ENCODE data around the gene CD177.

The CD177 gene

GRCh38 chr19:43310221-43310620 lies 43.3 kb upstream of the CD177 start:
- no peaks in the 10 kb centered on the region for H3K36me3 ChIP-seq (ENCODE audit: low read depth)
- DNase-seq (ENCODE audit: low spot score), result no peak
- H3K27ac ChIP-seq (ENCODE audit: poor library complexity, severe bottlenecking), result no peak overlapping the region
- H3K4me3 ChIP-seq (ENCODE audit: severe bottlenecking), result no peak overlapping the region
- no peak for TF ChIP-seq CTCF (IDR thresholded peaks at IDR 0.05; ENCODE audit: poor library complexity, severe bottlenecking)
- no peaks in the 10 kb centered on the region for H3K9me3 ChIP-seq (ENCODE audit: severe bottlenecking)
- no peaks in the 10 kb centered on the region for H3K27me3 ChIP-seq (ENCODE audit: insufficient read depth, poor library complexity, severe bottlenecking)
- H3K4me1 ChIP-seq (ENCODE audit: insufficient read depth, poor library complexity, severe bottlenecking), result no peaks in the 10 kb centered on the region
- ATAC-seq (ENCODE audit: low read depth), result peak; percentile 49; the same call in 1 of the 3 replicates

DNA sequence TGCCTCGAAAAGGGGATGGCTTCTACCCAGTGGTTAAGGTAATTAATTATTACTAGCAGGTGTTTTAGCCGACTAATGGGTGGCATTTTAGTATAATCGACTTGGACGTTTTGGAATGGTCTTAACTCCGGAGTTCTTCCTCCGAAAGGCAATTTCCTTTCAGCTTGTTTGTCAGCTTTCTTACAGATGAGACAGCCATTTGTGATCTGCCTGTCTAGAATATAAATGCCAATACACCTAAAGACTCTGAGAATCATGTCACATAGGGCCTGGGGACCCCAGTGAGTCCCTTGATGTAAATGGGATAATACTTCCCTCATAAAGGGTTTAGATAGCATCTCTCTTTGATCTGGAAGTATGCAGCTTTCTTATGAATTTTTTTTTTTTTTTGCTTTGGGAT lies 42.2 kb upstream of the CD177 start:
- Histone ChIP-seq H3K9me3 (ENCODE audit: severe bottlenecking) (no peaks in the 10 kb centered on the region), H3K27me3 (ENCODE audit: insufficient read depth, poor library complexity, severe bottlenecking) (no peaks in the 10 kb centered on the region), H3K4me1 (ENCODE audit: insufficient read depth, poor library complexity, severe bottlenecking) (no peaks in the 10 kb centered on the region), H3K36me3 (ENCODE audit: low read depth) (no peaks in the 10 kb centered on the region), H3K4me3 (ENCODE audit: severe bottlenecking) (no peak overlapping the region), H3K27ac (ENCODE audit: poor library complexity, severe bottlenecking) (no peak overlapping the region)
- DNase-seq (ENCODE audit: low spot score) (no peak), ATAC-seq (ENCODE audit: low read depth) (no peak)
- no peak for TF ChIP-seq CTCF (IDR thresholded peaks at IDR 0.05; ENCODE audit: poor library complexity, severe bottlenecking)

DNA sequence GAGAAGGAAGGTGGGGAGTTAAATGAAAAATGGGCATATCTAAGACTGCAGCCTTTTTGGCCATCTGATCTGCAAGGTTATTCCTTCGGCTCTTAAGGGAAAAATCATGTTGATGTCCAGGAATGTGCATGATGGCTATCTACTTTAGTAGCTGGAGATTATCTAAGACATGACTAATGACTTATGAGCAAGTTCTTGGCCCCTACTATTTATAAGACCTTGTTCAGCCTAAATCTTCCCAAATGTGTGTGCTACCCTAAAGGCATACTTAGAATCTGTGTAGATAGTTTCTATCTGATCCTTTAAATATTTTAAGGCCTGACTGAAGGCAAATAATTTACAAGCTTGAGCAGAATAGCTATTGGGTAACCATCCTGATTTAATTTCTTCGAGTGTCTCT lies 41.8 kb upstream of the CD177 start:
- Histone ChIP-seq H3K36me3 (ENCODE audit: low read depth) (no peaks in the 10 kb centered on the region), H3K27me3 (ENCODE audit: insufficient read depth, poor library complexity, severe bottlenecking) (no peaks in the 10 kb centered on the region), H3K27ac (ENCODE audit: poor library complexity, severe bottlenecking) (no peak overlapping the region), H3K9me3 (ENCODE audit: severe bottlenecking) (no peaks in the 10 kb centered on the region), H3K4me1 (ENCODE audit: insufficient read depth, poor library complexity, severe bottlenecking) (no peaks in the 10 kb centered on the region), H3K4me3 (ENCODE audit: severe bottlenecking) (no peak overlapping the region)
- TF ChIP-seq CTCF (IDR thresholded peaks at IDR 0.05; ENCODE audit: poor library complexity, severe bottlenecking), result no peak
- ATAC-seq (ENCODE audit: low read depth) (no peak), DNase-seq (ENCODE audit: low spot score) (no peak)

DNA sequence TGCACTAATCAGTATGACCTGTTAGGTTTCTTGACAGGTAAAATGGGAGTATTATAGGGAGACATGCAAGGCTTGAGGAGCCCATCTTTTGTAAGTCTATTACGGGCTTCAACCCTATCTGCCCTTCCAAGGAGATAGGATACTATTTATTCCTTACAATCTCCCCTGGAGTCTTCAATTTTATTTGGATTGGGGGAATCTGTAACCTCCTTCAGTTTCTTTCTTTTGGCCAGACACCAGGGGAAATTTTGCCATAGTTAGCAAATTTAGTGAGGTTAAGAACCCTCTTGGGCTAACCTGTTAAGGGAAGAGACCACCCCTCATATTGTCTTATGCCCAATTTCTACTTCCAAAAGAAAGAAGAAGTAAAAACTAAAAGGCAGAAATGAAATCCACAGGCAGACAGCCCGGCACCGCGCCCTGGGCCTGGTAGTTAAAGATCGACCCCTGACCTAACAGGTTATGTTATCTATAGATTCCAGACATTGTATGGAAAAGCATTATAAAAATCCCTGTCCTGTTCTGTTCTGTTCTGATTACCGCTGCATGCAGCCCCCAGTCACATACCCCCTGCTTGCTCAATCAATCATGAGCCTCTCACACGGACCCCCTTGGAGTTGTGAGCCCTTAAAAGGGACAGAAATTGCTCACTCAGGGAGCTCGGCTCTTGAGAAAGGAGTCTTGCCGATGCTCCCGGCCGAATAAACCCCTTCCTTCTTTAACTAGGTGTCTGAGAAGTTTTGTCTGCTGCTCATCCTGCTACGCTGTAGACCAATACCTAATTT lies 39.6 kb upstream of the CD177 start:
- Histone ChIP-seq H3K27me3 (ENCODE audit: insufficient read depth, poor library complexity, severe bottlenecking) (no peaks in the 10 kb centered on the region), H3K9me3 (ENCODE audit: severe bottlenecking) (no peaks in the 10 kb centered on the region), H3K4me3 (ENCODE audit: severe bottlenecking) (no peak overlapping the region), H3K4me1 (ENCODE audit: insufficient read depth, poor library complexity, severe bottlenecking) (no peaks in the 10 kb centered on the region), H3K36me3 (ENCODE audit: low read depth) (no peaks in the 10 kb centered on the region), H3K27ac (ENCODE audit: poor library complexity, severe bottlenecking) (no peak overlapping the region)
- DNase-seq (ENCODE audit: low spot score) (no peak), ATAC-seq (ENCODE audit: low read depth) (no peak)
- TF ChIP-seq CTCF (IDR thresholded peaks at IDR 0.05; ENCODE audit: poor library complexity, severe bottlenecking), result no peak

GRCh38 chr19:43315851-43316250 lies 37.6 kb upstream of the CD177 start:
- Histone ChIP-seq H3K27ac (ENCODE audit: poor library complexity, severe bottlenecking) (no peak overlapping the region), H3K36me3 (ENCODE audit: low read depth) (no peaks in the 10 kb centered on the region), H3K4me3 (ENCODE audit: severe bottlenecking) (no peak overlapping the region), H3K4me1 (ENCODE audit: insufficient read depth, poor library complexity, severe bottlenecking) (no peaks in the 10 kb centered on the region), H3K9me3 (ENCODE audit: severe bottlenecking) (no peaks in the 10 kb centered on the region), H3K27me3 (ENCODE audit: insufficient read depth, poor library complexity, severe bottlenecking) (no peaks in the 10 kb centered on the region)
- ATAC-seq (ENCODE audit: low read depth) (no peak), DNase-seq (ENCODE audit: low spot score) (no peak)
- no peak for TF ChIP-seq CTCF (IDR thresholded peaks at IDR 0.05; ENCODE audit: poor library complexity, severe bottlenecking)

Data from RWPE2 (cell line).